ENCODE results near the gene SF3B5. TPM values are rescaled to one million over a fixed set of nuclear protein-coding genes. Genes with fewer than 3 reads are reported as not detected.

Gene SF3B5
- total RNA-seq, result 72.0 and 108 TPM in 2 replicates

DNA sequence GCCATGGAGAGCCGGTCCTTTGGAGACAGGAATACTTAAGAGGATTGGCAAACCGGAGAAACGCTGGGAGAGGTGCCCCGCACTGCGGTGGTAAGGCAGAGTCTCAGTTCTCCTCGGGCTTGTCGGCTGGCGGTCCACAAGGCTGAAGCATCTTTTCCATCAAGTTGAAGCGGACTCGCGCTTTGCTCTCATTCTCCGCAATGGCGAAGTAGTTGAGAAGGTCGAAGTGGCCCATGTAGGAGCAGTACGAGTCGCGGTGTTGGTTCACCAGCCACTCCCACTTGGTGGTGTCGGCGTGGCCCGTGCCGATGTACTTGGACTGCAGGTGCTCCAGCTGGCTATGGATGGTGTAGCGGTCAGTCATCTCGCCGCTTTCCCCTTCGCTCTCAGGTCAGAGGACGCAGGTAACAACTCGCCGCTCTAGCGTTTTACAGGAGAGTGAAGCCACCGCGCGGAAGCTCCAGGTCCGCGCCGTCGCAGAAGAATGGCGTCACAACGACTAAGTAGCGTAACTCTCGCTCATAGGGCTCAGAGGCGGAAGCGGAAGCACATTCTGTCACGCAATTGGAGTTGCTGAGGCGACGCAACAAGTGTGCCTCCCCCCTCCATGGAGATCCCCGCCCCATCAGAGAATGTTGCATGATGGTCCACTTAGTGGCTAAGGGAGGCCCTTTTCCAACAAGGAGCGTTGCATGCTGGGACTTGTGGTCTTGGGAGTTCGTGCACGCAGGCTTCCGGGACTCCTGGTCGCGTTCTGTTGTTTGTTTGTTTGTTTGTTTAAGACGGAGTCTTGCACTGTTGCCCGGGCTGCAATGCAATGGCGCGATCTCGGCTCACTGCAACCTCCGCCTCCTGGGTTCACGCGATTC is at the start of gene SF3B5:
Gene SF3B5 (minus strand): TSS at position 440 of the 869 bp plus-strand sequence. CDS start 76 bp downstream, at position 364.

Other genes with a start within 250 kb of the SF3B5 start
- gene ZC2HC1B, start 231.1 kb downstream of the SF3B5 start, total RNA-seq, result not detected in 2 replicates
- 21.7 and 24.3 TPM in 2 replicates for gene PLAGL1, start 87.3 kb downstream of the SF3B5 start, total RNA-seq
- 0.50 and 0.87 TPM in 2 replicates for gene STX11, start 54.9 kb upstream of the SF3B5 start, total RNA-seq
- 135 and 142 TPM in 2 replicates for gene UTRN, start 189.8 kb upstream of the SF3B5 start, total RNA-seq

Data from smooth muscle cell of trachea (primary cell).